ENCODE measurements around the gene SERPINF2. TPM values are rescaled to one million over a fixed set of nuclear protein-coding genes. Genes with fewer than 3 reads are reported as not detected.

Gene SERPINF2
- total RNA-seq, 1 donor from 2014 or later, result 24.1 TPM

GRCh38 chr17:1730326-1731193, 12.1 kb upstream of the SERPINF2 start:
- intact Hi-C loops (cut with DNase I), result no loop called here
- no peaks in the 10 kb centered on the region for H3K9me3 ChIP-seq
- peak; percentile 84 for DNase-seq
- H3K27ac ChIP-seq, result peak overlapping the region; percentile 84
- H3K4me3 ChIP-seq, result peak overlapping the region; percentile 33
- peak; percentile 67 to 78 for ATAC-seq
- TF ChIP-seq, protein P1, sequence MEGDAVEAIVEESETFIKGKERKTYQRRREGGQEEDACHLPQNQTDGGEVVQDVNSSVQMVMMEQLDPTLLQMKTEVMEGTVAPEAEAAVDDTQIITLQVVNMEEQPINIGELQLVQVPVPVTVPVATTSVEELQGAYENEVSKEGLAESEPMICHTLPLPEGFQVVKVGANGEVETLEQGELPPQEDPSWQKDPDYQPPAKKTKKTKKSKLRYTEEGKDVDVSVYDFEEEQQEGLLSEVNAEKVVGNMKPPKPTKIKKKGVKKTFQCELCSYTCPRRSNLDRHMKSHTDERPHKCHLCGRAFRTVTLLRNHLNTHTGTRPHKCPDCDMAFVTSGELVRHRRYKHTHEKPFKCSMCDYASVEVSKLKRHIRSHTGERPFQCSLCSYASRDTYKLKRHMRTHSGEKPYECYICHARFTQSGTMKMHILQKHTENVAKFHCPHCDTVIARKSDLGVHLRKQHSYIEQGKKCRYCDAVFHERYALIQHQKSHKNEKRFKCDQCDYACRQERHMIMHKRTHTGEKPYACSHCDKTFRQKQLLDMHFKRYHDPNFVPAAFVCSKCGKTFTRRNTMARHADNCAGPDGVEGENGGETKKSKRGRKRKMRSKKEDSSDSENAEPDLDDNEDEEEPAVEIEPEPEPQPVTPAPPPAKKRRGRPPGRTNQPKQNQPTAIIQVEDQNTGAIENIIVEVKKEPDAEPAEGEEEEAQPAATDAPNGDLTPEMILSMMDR (IDR thresholded peaks at IDR 0.05), result no peak
- no peaks in the 10 kb centered on the region for H3K27me3 ChIP-seq (ENCODE audit: low read depth)
- H3K4me1 ChIP-seq, result peaks cover 56% of the 10 kb centered on the region
- H3K36me3 ChIP-seq, result peaks cover 91% of the 10 kb centered on the region

DNA sequence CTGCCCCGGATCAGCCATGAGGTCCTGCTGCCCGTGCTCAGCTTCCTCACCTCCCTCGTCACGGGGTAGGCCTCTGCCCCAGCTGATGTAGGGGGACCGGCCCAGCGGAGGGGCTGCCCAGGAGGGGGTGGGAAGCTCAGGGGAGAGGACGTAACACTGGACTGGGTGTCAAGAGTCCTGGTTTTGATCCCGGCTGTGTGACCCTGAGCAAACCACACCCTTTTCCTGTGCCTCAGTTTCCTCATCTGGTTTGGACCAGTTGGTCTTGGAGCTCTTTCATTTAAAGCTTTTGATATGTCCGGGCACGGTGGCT, 11.5 kb upstream of the SERPINF2 start:
- H3K27ac ChIP-seq, result peak overlapping the region; percentile 84
- no peak overlapping the region for H3K4me3 ChIP-seq
- H3K27me3 ChIP-seq (ENCODE audit: low read depth), result no peaks in the 10 kb centered on the region
- peaks cover 94% of the 10 kb centered on the region for H3K36me3 ChIP-seq
- DNase-seq, result no peak
- H3K4me1 ChIP-seq, result peaks cover 56% of the 10 kb centered on the region
- H3K9me3 ChIP-seq, result no peaks in the 10 kb centered on the region
- intact Hi-C loops (cut with DNase I), result no loop called here
- ATAC-seq, result peak in 1 of 2 donors; percentile 2
- TF ChIP-seq, protein P1 (IDR thresholded peaks at IDR 0.05), result no peak

- H3K4me1 ChIP-seq, result peaks cover 56% of the 10 kb centered on the region
- H3K36me3 ChIP-seq, result peaks cover 90% of the 10 kb centered on the region
- intact Hi-C loops (cut with DNase I), result no loop called here
- H3K9me3 ChIP-seq, result no peaks in the 10 kb centered on the region
- no peak overlapping the region for H3K27ac ChIP-seq
- TF ChIP-seq, protein P1 (IDR thresholded peaks at IDR 0.05), result no peak
- H3K27me3 ChIP-seq (ENCODE audit: low read depth), result no peaks in the 10 kb centered on the region
- H3K4me3 ChIP-seq, result no peak overlapping the region
- no peak for ATAC-seq
- DNase-seq, result no peak
Observed at GRCh38 chr17:1732241-1732832, 10.3 kb upstream of the SERPINF2 start.

DNA sequence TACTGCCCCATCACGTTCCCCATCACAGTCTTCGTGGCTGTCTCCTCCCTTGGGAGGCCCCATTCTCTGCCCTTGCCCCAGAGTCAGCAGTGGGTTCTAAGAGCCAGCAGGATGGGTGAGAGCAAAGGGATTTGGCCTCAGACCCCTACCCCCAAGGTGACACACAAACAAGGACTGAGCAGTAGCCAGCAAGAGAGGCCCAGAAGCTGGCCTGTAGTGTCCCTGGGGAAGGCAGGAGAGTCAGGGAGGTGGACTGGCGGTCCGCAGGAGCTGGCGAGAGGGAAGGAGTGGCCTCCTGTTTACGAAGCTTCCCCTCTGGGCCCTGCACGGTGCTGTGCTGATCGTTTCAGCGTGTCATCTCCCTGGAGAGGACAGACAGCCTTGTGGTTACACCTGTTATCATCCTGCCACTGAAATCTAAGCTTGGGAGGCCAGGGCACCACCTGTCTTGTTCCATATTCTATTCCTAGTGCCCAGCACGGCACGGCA, 9.8 kb upstream of the SERPINF2 start:
- ATAC-seq, result no peak
- Histone ChIP-seq H3K4me1 (peaks cover 57% of the 10 kb centered on the region), H3K4me3 (no peak overlapping the region), H3K9me3 (no peaks in the 10 kb centered on the region), H3K36me3 (peaks cover 90% of the 10 kb centered on the region), H3K27me3 (ENCODE audit: low read depth) (no peaks in the 10 kb centered on the region), H3K27ac (no peak overlapping the region)
- intact Hi-C loops (cut with DNase I), result no loop called here
- no peak for DNase-seq
- TF ChIP-seq, protein P1 (IDR thresholded peaks at IDR 0.05), result no peak

DNA sequence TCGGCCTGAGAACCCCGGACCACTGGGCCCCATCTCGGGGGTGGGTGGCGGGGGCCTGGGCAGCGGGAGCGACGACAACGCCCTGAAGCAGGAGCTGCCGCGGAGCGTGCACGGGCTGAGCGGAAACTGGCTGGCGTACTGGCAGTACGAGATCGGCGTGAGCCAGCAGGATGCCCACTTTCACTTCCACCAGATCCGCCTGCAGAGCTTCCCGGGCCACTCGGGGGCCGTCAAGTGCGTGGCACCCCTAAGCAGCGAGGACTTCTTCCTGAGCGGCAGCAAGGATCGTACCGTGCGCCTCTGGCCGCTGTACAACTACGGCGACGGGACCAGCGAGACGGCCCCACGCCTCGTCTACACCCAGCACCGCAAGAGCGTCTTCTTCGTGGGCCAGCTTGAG, 8.9 kb upstream of the SERPINF2 start:
- no peak overlapping the region for H3K27ac ChIP-seq
- intact Hi-C loops (cut with DNase I), result no loop called here
- H3K27me3 ChIP-seq (ENCODE audit: low read depth), result no peaks in the 10 kb centered on the region
- DNase-seq (no peak), ATAC-seq (no peak)
- TF ChIP-seq, protein P1 (IDR thresholded peaks at IDR 0.05), result no peak
- no peak overlapping the region for H3K4me3 ChIP-seq
- no peaks in the 10 kb centered on the region for H3K9me3 ChIP-seq
- peaks cover 52% of the 10 kb centered on the region for H3K4me1 ChIP-seq
- peaks cover 85% of the 10 kb centered on the region for H3K36me3 ChIP-seq

Measured in lower lobe of right lung (tissue), 2 donors.